K562 (cell line): ENCODE results near the gene TP53I13. TPM values are rescaled to one million over a fixed set of nuclear protein-coding genes. Genes with fewer than 3 reads are reported as not detected.
A peak's percentile ranks its signal among the peaks of the same experiment; 100 is the strongest.

Experiments used
- ATAC-seq: fragments of 200-7000 bp; cut with Tn5 transposase; 3 replicates; pipeline ENCODE4 v1.9.1; 2020; ENCODE audit warnings: moderate library complexity
- BruUV-seq: library from RNA; stranded (reverse); fragments of 400-500 nt; replicated peaks from 2 replicates; lab custom pipeline; 2021; lab: Mats Ljungman, UMichigan
- CTCF ChIA-PET: fragments of 300-600 bp; formaldehyde crosslinking; extraction: SDS; loops from one replicate; lab custom pipeline; 2021; ENCODE audit warnings: low intra/inter-chr PET ratio; lab: Yijun Ruan, JAX
- POLR2A ChIA-PET: fragments of 300-600, 350-650 bp; sonication (Branson Sonifier 250); formaldehyde crosslinking; extraction: SDS; loops from one replicate; lab custom pipeline; 2021; ENCODE audit warnings: antibody characterized with exemption, inconsistent platforms; lab: Yijun Ruan, JAX
- DNase-seq, 4 experiments: peaks; one replicate each; pipeline versions ENCODE4 v3.0.0 to v3.0.0-alpha.2; 2011 to 2018; ENCODE audit warnings: low spot score in 3 of 4, mixed read lengths in 3 of 4; ENCODE audit errors: extremely low read depth in 1 of 4
- FAIRE-seq: peaks from 2 replicates; lab custom pipeline; 2011; peaks lifted over from hg19 to GRCh38; lab: Jason Lieb, UNC
- H2AFZ ChIP-seq: 2 replicates; pipeline ENCODE4 v1.6.0; 2011; ENCODE audit warnings: low read depth, low read length, control low read depth, inconsistent platforms
- H3K27ac ChIP-seq: fragments of 200-600 bp; 3 replicates; pipeline ENCODE4 v1.8.0; 2011; ENCODE audit warnings: low read depth, mild to moderate bottlenecking, control low read depth, inconsistent platforms, low read length, moderate library complexity, mixed read lengths; ENCODE audit errors: extremely low read depth
- H3K27me3 ChIP-seq, 2 experiments: fragments of 300-600 bp in 1 of 2; 2 replicates in 1 of 2; 3 replicates in 1 of 2; pipeline versions ENCODE4 v1.6.0 to v1.8.0; 2011; ENCODE audit warnings: inconsistent platforms in 2 of 2, low read length in 2 of 2, mild to moderate bottlenecking in 1 of 2, mixed read lengths in 1 of 2, moderate library complexity in 1 of 2; ENCODE audit not compliant: control insufficient read depth in 2 of 2, insufficient read depth in 2 of 2
- H3K36me3 ChIP-seq: fragments of 300-600 bp; 3 replicates; pipeline ENCODE4 v1.8.0; 2011; ENCODE audit warnings: mild to moderate bottlenecking, low read length, inconsistent platforms; ENCODE audit not compliant: control insufficient read depth, insufficient read depth
- H3K4me1 ChIP-seq, 2 experiments: fragments of 200-600 bp in 1 of 2; replicated peaks in 1 of 2; 2 replicates in 1 of 2; 3 replicates in 1 of 2; pipeline versions ENCODE4 v1.5.1 to v1.8.0; 2011; ENCODE audit warnings: inconsistent platforms in 2 of 2, low read length in 2 of 2, mild to moderate bottlenecking in 1 of 2, mixed read lengths in 1 of 2, moderate library complexity in 1 of 2; ENCODE audit not compliant: control insufficient read depth in 2 of 2, insufficient read depth in 2 of 2
- H3K4me2 ChIP-seq: 2 replicates; pipeline ENCODE4 v1.6.1; 2011; ENCODE audit warnings: low read length, control low read depth, inconsistent platforms, mixed read lengths; ENCODE audit not compliant: insufficient read depth
- H3K4me3 ChIP-seq: fragments of 200-600 bp; sonication (generic), shearing (Covaris generic); 2 replicates; pipeline ENCODE4 v1.5.1; 2016; ENCODE audit warnings: control low read depth, inconsistent platforms
- H3K79me2 ChIP-seq: fragments of 200-600 bp; 3 replicates; pipeline ENCODE4 v1.8.0; 2011; ENCODE audit warnings: low read length, inconsistent platforms; ENCODE audit not compliant: control insufficient read depth, insufficient read depth
- H3K9ac ChIP-seq, 2 experiments: 2 replicates each; pipeline versions ENCODE4 v1.6.0 to v1.6.1; 2011; ENCODE audit warnings: low read depth in 2 of 2, low read length in 2 of 2, control low read depth in 1 of 2, inconsistent platforms in 1 of 2, mild to moderate bottlenecking in 1 of 2, mixed read lengths in 1 of 2; ENCODE audit not compliant: insufficient read depth in 1 of 2
- H3K9me1 ChIP-seq: one replicate; pipeline ENCODE4 v1.6.0; 2011; ENCODE audit warnings: inconsistent platforms, mild to moderate bottlenecking, low read length, moderate library complexity; ENCODE audit not compliant: control insufficient read depth, insufficient read depth
- H3K9me3 ChIP-seq: replicated peaks from 2 replicates; pipeline ENCODE4 v1.5.1; 2011; ENCODE audit warnings: low read depth, low read length, inconsistent platforms; ENCODE audit not compliant: control insufficient read depth, insufficient read depth
- H4K20me1 ChIP-seq: replicated peaks from 2 replicates; pipeline ENCODE4 v1.6.1; 2011; ENCODE audit warnings: low read length, inconsistent platforms, mixed read lengths; ENCODE audit not compliant: control insufficient read depth, insufficient read depth
- MAFK ChIP-seq: IDR thresholded peaks from 2 replicates; pipeline ENCODE4 v1.6.1; 2011; ENCODE audit warnings: low read length, improper control_type of control experiment
- NFIC ChIP-seq: fragments of 450-650 bp; IDR thresholded peaks from 2 replicates; pipeline ENCODE4 v1.6.1; 2017; ENCODE audit warnings: mild to moderate bottlenecking, inconsistent platforms
- WGBS: fragments of 100-300 bp; shearing (Covaris generic); methylation state at CpG from one replicate; pipeline ENCODE4 v1.1.6; 2016; ENCODE audit warnings: low coverage, mixed read lengths; ENCODE audit not compliant: insufficient coverage; ENCODE audit errors: missing lambda C conversion rate; 5-methylcytosine and 5-hydroxymethylcytosine counted together
- in situ Hi-C: fragments of 300-500 bp; cut with MboI; formaldehyde crosslinking; loops from 4 replicates; pipeline ENCODE4 v1.15.0; 2018; ENCODE audit warnings: inconsistent platforms, mixed read lengths
- intact Hi-C: fragments of 100-400 bp; cut with micrococcal nuclease; formaldehyde crosslinking; loops from 2 replicates; pipeline ENCODE4 v1.14.2; 2022
- polyA plus RNA-seq, 8 experiments: library from polyadenylated mRNA; depleted of rRNA in 4 of 8; stranded (reverse) in 5 of 8; unstranded in 3 of 8; fragments of >200 nt; fragmentation: Nextera tagmentation in 2 of 8; fragmentation: Illumina TruSeq in 1 of 8; extraction: Ambion mirVana in 2 of 8; extraction: Trizol in 1 of 8; gene quantifications; 2 replicates each; pipeline versions ENCODE4 v1.2.1 to v1.2.3, GENCODE V29; 2011 to 2014; ENCODE audit warnings: inconsistent platforms in 1 of 8, missing spikeins in 1 of 8
- total RNA-seq, 7 experiments: library from RNA; depleted of rRNA in 6 of 7; stranded (reverse); fragments of >200 nt in 6 of 7; fragmentation: Illumina TruSeq in 2 of 7; extraction: Trizol in 2 of 7; gene quantifications; 2 replicates each; pipeline versions ENCODE4 v1.2.1 to v1.2.3, GENCODE V29; 2011 to 2021; ENCODE audit warnings: low replicate concordance in 1 of 7

TP53I13 gene
- total and polyA plus RNA-seq, 9 of the 15 experiments (the other 6 are each of a cell fraction or from before 2014, with no cell fraction given), result 0.08 to 28.3 (median 9.1) TPM

GRCh38 chr17:29621751-29622194 lies 53.3 kb downstream of the TP53I13 start:
- H2AFZ ChIP-seq, result no peak overlapping the region
- BruUV-seq, result no TSS peak
- intact Hi-C loops (no loop called here), in situ Hi-C loops (no loop called here)
- H3K9me1 ChIP-seq, result no peaks in the 10 kb centered on the region
- H3K79me2 ChIP-seq, result no peaks in the 10 kb centered on the region
- WGBS, result 37% methylated on average over 8 of the region's 8 CpGs
- TF ChIP-seq NFIC, result peak; percentile 90
- no peak for TF ChIP-seq MAFK
- H3K27me3 ChIP-seq, result no peaks in the 10 kb centered on the region
- ChIA-PET CTCF (no interaction called here), POLR2A (interaction anchor here (0.7 to 1.2 kb wide), 2 partner anchors 18 to 474 kb away, joined by 3 to 5 read pairs; no protein-coding TSS in a partner anchor)
- H3K4me2 ChIP-seq, result peak overlapping the region; percentile 89; the same call in 1 of the 2 replicates
- no peak for ATAC-seq
- peak in 1 of 4 experiments; percentile 36 for DNase-seq
- no peaks in the 10 kb centered on the region for H3K36me3 ChIP-seq
- no peaks in the 10 kb centered on the region; the same call in 1 of the 2 replicates for H4K20me1 ChIP-seq
- 0 out of 2 replicates have a peak overlapping the region, but pooled peaks have one; percentile 63 for H3K4me3 ChIP-seq
- FAIRE-seq, result peak; percentile 46
- peaks cover 22 to 48% of the 10 kb centered on the region in 2 experiments for H3K4me1 ChIP-seq
- no peaks in the 10 kb centered on the region for H3K9me3 ChIP-seq
- peak overlapping the region in 1 of 2 experiments; percentile 97; a peak in 1 of 4 replicates for H3K9ac ChIP-seq
- H3K27ac ChIP-seq, result no peak overlapping the region

Other genes with a start within 250 kb of the TP53I13 start
- gene TAOK1, start 178.3 kb upstream of the TP53I13 start, total RNA-seq (2014; rRNA removed), result 13.5 and 17.0 TPM in 2 replicates
- 22.2 and 23.9 TPM in 2 replicates for gene TAOK1, start 178.3 kb upstream of the TP53I13 start, total RNA-seq (2014; rRNA removed; fragmentation: Illumina TruSeq; extraction: Trizol)
- gene TAOK1, start 178.3 kb upstream of the TP53I13 start, total RNA-seq (2015; rRNA removed; fragmentation: Illumina TruSeq; extraction: Trizol), result 21.8 and 22.3 TPM in 2 replicates
- gene TAOK1, start 178.3 kb upstream of the TP53I13 start, total RNA-seq (2021), result 32.8 and 33.1 TPM in 2 replicates
- 10.0 and 15.9 TPM in 2 replicates for gene TAOK1, start 178.3 kb upstream of the TP53I13 start, polyA plus RNA-seq (2011; rRNA removed)
- 12.9 and 16.5 TPM in 2 replicates for gene TAOK1, start 178.3 kb upstream of the TP53I13 start, polyA plus RNA-seq (2014; fragmentation: Illumina TruSeq; extraction: Trizol)
- gene TAOK1, start 178.3 kb upstream of the TP53I13 start, polyA plus RNA-seq (2014; fragmentation: Nextera tagmentation; extraction: Ambion mirVana), result 1 to 10 TPM; 3.2 to 3.4 TPM
- gene TAOK1, start 178.3 kb upstream of the TP53I13 start, polyA plus RNA-seq (2014; rRNA removed), result 8.7 and 8.8 TPM in 2 replicates
- 2.4 and 3.1 TPM in 2 replicates for gene ABHD15, start 1.7 kb upstream of the TP53I13 start, total RNA-seq (2014; rRNA removed)
- 2.0 and 2.2 TPM in 2 replicates for gene ABHD15, start 1.7 kb upstream of the TP53I13 start, total RNA-seq (2014; rRNA removed; fragmentation: Illumina TruSeq; extraction: Trizol)
- 3.8 and 4.2 TPM in 2 replicates for gene ABHD15, start 1.7 kb upstream of the TP53I13 start, total RNA-seq (2015; rRNA removed; fragmentation: Illumina TruSeq; extraction: Trizol)
- gene ABHD15, start 1.7 kb upstream of the TP53I13 start, total RNA-seq (2021), result 4.0 and 4.2 TPM in 2 replicates
- 0.85 and 1.8 TPM in 2 replicates for gene ABHD15, start 1.7 kb upstream of the TP53I13 start, polyA plus RNA-seq (2011; rRNA removed)
- 2.4 and 2.5 TPM in 2 replicates for gene ABHD15, start 1.7 kb upstream of the TP53I13 start, polyA plus RNA-seq (2014; fragmentation: Illumina TruSeq; extraction: Trizol)
- under 1 TPM; 0.85 to 0.97 TPM for gene ABHD15, start 1.7 kb upstream of the TP53I13 start, polyA plus RNA-seq (2014; fragmentation: Nextera tagmentation; extraction: Ambion mirVana)
- 2.1 and 2.9 TPM in 2 replicates for gene ABHD15, start 1.7 kb upstream of the TP53I13 start, polyA plus RNA-seq (2014; rRNA removed)
- gene GIT1, start 20.9 kb downstream of the TP53I13 start, total RNA-seq (2014; rRNA removed), result 22.6 and 27.5 TPM in 2 replicates
- 7.2 and 11.4 TPM in 2 replicates for gene GIT1, start 20.9 kb downstream of the TP53I13 start, total RNA-seq (2014; rRNA removed; fragmentation: Illumina TruSeq; extraction: Trizol)
- gene GIT1, start 20.9 kb downstream of the TP53I13 start, total RNA-seq (2015; rRNA removed; fragmentation: Illumina TruSeq; extraction: Trizol), result 17.1 and 17.3 TPM in 2 replicates
- 31.3 and 35.3 TPM in 2 replicates for gene GIT1, start 20.9 kb downstream of the TP53I13 start, total RNA-seq (2021)
- gene GIT1, start 20.9 kb downstream of the TP53I13 start, polyA plus RNA-seq (2011; rRNA removed), result 15.9 and 16.5 TPM in 2 replicates
- gene GIT1, start 20.9 kb downstream of the TP53I13 start, polyA plus RNA-seq (2014; fragmentation: Illumina TruSeq; extraction: Trizol), result 29.9 and 31.2 TPM in 2 replicates
- under 1 TPM; 0.35 to 0.38 TPM for gene GIT1, start 20.9 kb downstream of the TP53I13 start, polyA plus RNA-seq (2014; fragmentation: Nextera tagmentation; extraction: Ambion mirVana)
- gene GIT1, start 20.9 kb downstream of the TP53I13 start, polyA plus RNA-seq (2014; rRNA removed), result 21.4 and 21.6 TPM in 2 replicates
- gene ANKRD13B, start 24.4 kb downstream of the TP53I13 start, total RNA-seq (2014; rRNA removed), result 15.8 and 17.1 TPM in 2 replicates
- gene ANKRD13B, start 24.4 kb downstream of the TP53I13 start, total RNA-seq (2014; rRNA removed; fragmentation: Illumina TruSeq; extraction: Trizol), result 2.5 and 3.5 TPM in 2 replicates
- gene ANKRD13B, start 24.4 kb downstream of the TP53I13 start, total RNA-seq (2015; rRNA removed; fragmentation: Illumina TruSeq; extraction: Trizol), result 4.3 and 5.0 TPM in 2 replicates
- 22.3 and 28.1 TPM in 2 replicates for gene ANKRD13B, start 24.4 kb downstream of the TP53I13 start, total RNA-seq (2021)
- gene ANKRD13B, start 24.4 kb downstream of the TP53I13 start, polyA plus RNA-seq (2011; rRNA removed), result 4.6 and 6.5 TPM in 2 replicates
- 10.3 and 11.7 TPM in 2 replicates for gene ANKRD13B, start 24.4 kb downstream of the TP53I13 start, polyA plus RNA-seq (2014; fragmentation: Illumina TruSeq; extraction: Trizol)
- gene ANKRD13B, start 24.4 kb downstream of the TP53I13 start, polyA plus RNA-seq (2014; fragmentation: Nextera tagmentation; extraction: Ambion mirVana), result under 1 TPM; 0.15 to 0.59 TPM
- gene ANKRD13B, start 24.4 kb downstream of the TP53I13 start, polyA plus RNA-seq (2014; rRNA removed), result 14.2 and 15.6 TPM in 2 replicates
- 2.8 and 2.9 TPM in 2 replicates for gene CORO6, start 54.2 kb downstream of the TP53I13 start, total RNA-seq (2014; rRNA removed)
- gene CORO6, start 54.2 kb downstream of the TP53I13 start, total RNA-seq (2014; rRNA removed; fragmentation: Illumina TruSeq; extraction: Trizol), result 0.47 and 0.64 TPM in 2 replicates
- gene CORO6, start 54.2 kb downstream of the TP53I13 start, total RNA-seq (2015; rRNA removed; fragmentation: Illumina TruSeq; extraction: Trizol), result 1.7 and 2.5 TPM in 2 replicates
- 4.4 TPM in 2 replicates for gene CORO6, start 54.2 kb downstream of the TP53I13 start, total RNA-seq (2021)
- 9.8 and 11.9 TPM in 2 replicates for gene CORO6, start 54.2 kb downstream of the TP53I13 start, polyA plus RNA-seq (2011; rRNA removed)
- 2.4 and 3.1 TPM in 2 replicates for gene CORO6, start 54.2 kb downstream of the TP53I13 start, polyA plus RNA-seq (2014; fragmentation: Illumina TruSeq; extraction: Trizol)
- gene CORO6, start 54.2 kb downstream of the TP53I13 start, polyA plus RNA-seq (2014; fragmentation: Nextera tagmentation; extraction: Ambion mirVana), result under 1 TPM; 0.04 to 0.11 TPM
- 6.6 and 9.1 TPM in 2 replicates for gene CORO6, start 54.2 kb downstream of the TP53I13 start, polyA plus RNA-seq (2014; rRNA removed)